GM12875 (cell line): ENCODE measurements around the gene POLD1.

ENCODE experiments used
- H3K4me3 ChIP-seq: one replicate; pipeline ENCODE4 v1.5.1; 2011; ENCODE audit warnings: low read depth, low read length, control low read depth
- CTCF ChIP-seq: IDR thresholded peaks from 2 replicates; pipeline ENCODE4 v1.5.1; 2011; ENCODE audit warnings: low read depth, mild to moderate bottlenecking, control low read depth, inconsistent platforms, low read length, moderate library complexity, borderline replicate concordance; ENCODE audit not compliant: insufficient read depth

Gene POLD1

GRCh38 chr19:50402544-50403301, 18.6 kb downstream of the POLD1 start:
- no peak overlapping the region for H3K4me3 ChIP-seq
- no peak for TF ChIP-seq CTCF

- TF ChIP-seq CTCF: no peak
Observed at GRCh38 chr19:50406156-50406820, 22.1 kb downstream of the POLD1 start.

GRCh38 chr19:50406829-50407228, 22.7 kb downstream of the POLD1 start:
- no peak overlapping the region for H3K4me3 ChIP-seq
- no peak for TF ChIP-seq CTCF

More at GRCh38 chr19:50406156-50406820, 22.1 kb downstream of the POLD1 start:
- H3K4me3 ChIP-seq: no peak overlapping the region

GRCh38 chr19:50409347-50409746, 25.2 kb downstream of the POLD1 start:
- H3K4me3 ChIP-seq: no peak overlapping the region
- no peak for TF ChIP-seq CTCF

DNA sequence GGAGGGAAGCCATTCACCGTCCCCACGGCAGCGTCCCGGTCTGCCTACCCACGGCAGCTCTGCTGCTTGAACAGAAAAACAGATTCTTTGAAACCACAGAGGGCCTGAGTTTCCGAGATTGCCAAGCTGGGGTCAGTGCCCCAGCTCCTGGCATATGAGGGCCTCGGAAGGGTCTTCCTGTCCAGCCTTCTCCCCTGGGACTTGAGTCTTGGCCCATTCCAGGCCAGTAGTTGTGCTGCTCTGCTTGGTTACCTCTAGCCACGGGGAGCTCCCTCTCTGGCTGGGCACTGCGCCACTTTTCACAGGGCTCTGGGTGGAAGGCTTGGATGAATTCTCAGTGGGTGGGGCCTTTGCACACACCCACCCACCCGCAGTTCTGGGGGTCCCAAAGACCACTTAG, 26.0 kb downstream of the POLD1 start:
- no peak for TF ChIP-seq CTCF
- no peak overlapping the region for H3K4me3 ChIP-seq

DNA sequence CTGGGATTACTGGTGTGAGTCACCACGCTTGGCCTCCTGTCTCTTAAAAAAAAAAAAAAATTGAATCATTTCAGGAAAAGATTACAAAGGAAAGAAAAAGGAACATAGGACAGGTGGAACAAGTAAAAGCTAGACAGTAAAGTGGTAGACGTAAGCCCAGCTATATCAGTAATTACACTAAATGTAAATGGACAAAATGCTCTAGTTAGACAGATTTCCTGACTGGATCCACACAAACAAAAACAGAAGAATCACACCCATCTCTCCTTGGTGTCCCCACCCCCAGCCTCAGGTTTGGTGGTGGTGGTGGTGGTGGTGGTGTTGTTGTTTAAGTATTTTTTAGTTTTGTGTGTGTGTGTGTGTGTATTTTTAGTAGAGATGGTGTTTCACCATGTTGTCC, 28.3 kb downstream of the POLD1 start:
- no peak for TF ChIP-seq CTCF
- no peak overlapping the region for H3K4me3 ChIP-seq

- no peak for TF ChIP-seq CTCF
- H3K4me3 ChIP-seq: no peak overlapping the region
Observed at GRCh38 chr19:50413096-50413495, 28.9 kb downstream of the POLD1 start.
